K562 (cell line): ENCODE measurements around the gene UBTD1.
"Not testable (repeated sequence)": the region's sequence is repeated elsewhere in the genome, so short reads cannot be mapped to it uniquely, and the experiment has no call there.

Source experiments
- CBX8 ChIP-seq: fragments of 200-600 bp; sonication (generic); IDR thresholded peaks from 2 replicates; pipeline ENCODE4 v1.6.1; 2012; ENCODE audit warnings: borderline replicate concordance, mixed run types, low read depth, mild to moderate bottlenecking, moderate library complexity, mixed read lengths, low read length, control low read depth, inconsistent platforms; ENCODE audit not compliant: poor library complexity, severe bottlenecking; ENCODE audit errors: extremely low read depth
- CTCF ChIP-seq, 3 experiments: IDR thresholded peaks in 2 of 3; conservative IDR thresholded peaks in 1 of 3; 2 replicates each; pipeline ENCODE4 v1.5.1; 2011 to 2012; ENCODE audit warnings: low read length in 3 of 3, mild to moderate bottlenecking in 3 of 3, control low read depth in 2 of 3, improper control_type of control experiment in 1 of 3, inconsistent platforms in 1 of 3, low read depth in 1 of 3, mixed read lengths in 1 of 3, moderate library complexity in 1 of 3; ENCODE audit not compliant: insufficient read depth in 2 of 3
- EZH2 ChIP-seq: IDR thresholded peaks from 2 replicates; pipeline ENCODE4 v1.6.1; 2012; ENCODE audit warnings: low read depth, mild to moderate bottlenecking, inconsistent platforms, low read length, borderline replicate concordance
- FOS ChIP-seq: IDR thresholded peaks from 3 replicates; pipeline ENCODE4 v1.6.1; 2011; ENCODE audit not compliant: insufficient read length; ENCODE audit errors: extremely low read depth
- KLF1 ChIP-seq: fragments of 450-650 bp; IDR thresholded peaks from 2 replicates; pipeline ENCODE4 v1.6.1; 2016; ENCODE audit warnings: missing genetic modification characterization, missing compliant biosample characterization
- POLR2A ChIP-seq: fragments of 450-650 bp; conservative IDR thresholded peaks from 2 replicates; pipeline ENCODE4 v1.6.1; 2016
- POLR2AphosphoS5 ChIP-seq: IDR thresholded peaks from 2 replicates; pipeline ENCODE4 v1.6.1; 2011; ENCODE audit warnings: mild to moderate bottlenecking, low read depth, low read length, moderate library complexity; ENCODE audit not compliant: control insufficient read depth, insufficient read depth
- ZNF407 ChIP-seq: fragments of 450-650 bp; IDR thresholded peaks from 2 replicates; pipeline ENCODE4 v1.6.1; 2016; ENCODE audit warnings: low read depth
- ZNF444 ChIP-seq: fragments of 250-450 bp; sonication (Bioruptor Pico); IDR thresholded peaks from 2 replicates; pipeline ENCODE4 v1.4.0; 2020; ENCODE audit warnings: mild to moderate bottlenecking, moderate library complexity

GRCh38 chr10:97561386-97562077 lies 62.8 kb downstream of the UBTD1 start:
- not testable (repeated sequence) for TF ChIP-seq ZNF444 (CRISPR knock-in tag); FOS; KLF1 (tag); CTCF (IDR thresholded peaks at IDR 0.05 in 2 of 3, conservative IDR thresholded peaks at IDR 0.05 in 1 of 3; ENCODE audit: insufficient read depth in 2 of 3, low read depth in 1 of 3, low read length in 3 of 3); EZH2; CBX8; POLR2AphosphoS5; ZNF407; POLR2A
